ENCODE results near the gene ACSS2.

Gene ACSS2

DNA sequence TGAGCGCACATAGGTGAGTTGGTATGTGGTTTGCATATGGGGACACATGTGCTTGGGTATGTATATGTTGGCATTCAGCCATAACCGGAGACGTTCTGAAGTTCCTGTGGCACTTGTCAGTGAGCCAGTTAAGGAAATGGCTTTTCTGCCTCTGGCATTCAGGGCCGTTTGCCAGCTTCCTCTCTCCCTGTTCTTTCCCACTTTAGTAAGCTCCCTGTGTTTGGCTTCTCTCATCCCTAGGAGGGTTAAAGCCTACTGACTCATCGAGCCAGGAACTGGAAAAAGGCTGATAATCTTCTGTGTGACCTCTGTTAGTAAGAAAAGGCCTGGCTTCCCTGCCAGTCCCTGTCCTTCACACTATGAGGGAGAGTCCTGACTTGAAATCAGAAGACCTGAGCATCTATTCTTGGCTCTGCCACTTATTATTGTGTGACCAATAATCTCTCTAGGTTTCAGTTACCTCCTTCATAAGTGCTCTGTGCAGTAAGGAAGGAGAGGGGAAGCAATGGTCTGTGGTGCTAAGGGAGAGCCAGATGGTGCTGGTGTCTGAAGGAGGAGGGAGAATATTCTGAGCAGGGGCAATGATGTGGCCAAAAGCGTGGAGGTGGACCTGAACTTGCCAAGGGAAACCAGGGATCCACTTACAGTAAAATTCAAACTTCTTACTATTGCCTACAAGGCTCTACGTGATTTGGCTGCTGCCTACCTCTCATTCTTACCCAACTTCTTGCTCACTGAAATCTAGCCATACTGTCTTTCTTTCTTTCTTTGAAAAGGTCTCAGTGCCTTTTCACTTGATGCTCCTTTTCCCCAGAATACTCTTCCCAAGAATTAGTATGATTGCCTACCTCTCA is 31.4 kb downstream of the ACSS2 start:
- peak; percentile 67 to 68 for DNase-seq (ENCODE audit: low read depth in 2 of 2)

- no peak for DNase-seq (ENCODE audit: low read depth in 2 of 2)
Observed at GRCh38 chr20:34915131-34915530, 38.7 kb downstream of the ACSS2 start.

- no peak for DNase-seq (ENCODE audit: low read depth in 2 of 2)
Observed at GRCh38 chr20:34915749-34916455, 39.5 kb downstream of the ACSS2 start.

DNA sequence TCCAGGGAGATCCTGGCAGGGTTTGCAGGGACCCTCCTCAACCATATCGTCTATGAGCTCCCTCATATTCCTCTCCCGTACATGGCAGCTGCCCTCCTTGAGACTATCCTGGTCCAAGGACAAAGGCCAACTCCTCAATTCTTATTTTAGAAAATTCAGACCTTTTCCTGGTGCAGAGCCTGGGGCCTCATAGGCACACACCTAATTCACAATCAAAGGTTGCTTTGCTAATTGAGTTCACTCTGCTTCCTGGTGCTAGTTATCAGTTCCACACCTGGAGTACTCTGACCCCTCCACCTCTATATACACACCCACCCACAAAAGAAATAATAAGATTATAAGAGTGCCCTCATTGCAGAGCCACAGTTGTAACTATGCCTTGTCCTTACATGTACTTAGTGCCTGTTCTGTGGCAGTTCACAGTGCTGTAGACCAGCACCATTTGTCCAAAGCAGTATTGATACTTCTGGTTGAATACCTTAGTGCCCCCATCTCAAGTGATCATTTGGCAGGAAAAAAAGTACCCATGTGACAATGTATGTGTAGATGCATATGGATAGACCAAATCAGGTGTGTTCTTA is 40.5 kb downstream of the ACSS2 start:
- no peak for DNase-seq (ENCODE audit: low read depth in 2 of 2)

- no peak for DNase-seq (ENCODE audit: low read depth in 2 of 2)
Observed at GRCh38 chr20:34920055-34920454, 43.6 kb downstream of the ACSS2 start.

- DNase-seq (ENCODE audit: low read depth in 2 of 2), result no peak
Observed at GRCh38 chr20:34921436-34921835, 45.0 kb downstream of the ACSS2 start.

DNA sequence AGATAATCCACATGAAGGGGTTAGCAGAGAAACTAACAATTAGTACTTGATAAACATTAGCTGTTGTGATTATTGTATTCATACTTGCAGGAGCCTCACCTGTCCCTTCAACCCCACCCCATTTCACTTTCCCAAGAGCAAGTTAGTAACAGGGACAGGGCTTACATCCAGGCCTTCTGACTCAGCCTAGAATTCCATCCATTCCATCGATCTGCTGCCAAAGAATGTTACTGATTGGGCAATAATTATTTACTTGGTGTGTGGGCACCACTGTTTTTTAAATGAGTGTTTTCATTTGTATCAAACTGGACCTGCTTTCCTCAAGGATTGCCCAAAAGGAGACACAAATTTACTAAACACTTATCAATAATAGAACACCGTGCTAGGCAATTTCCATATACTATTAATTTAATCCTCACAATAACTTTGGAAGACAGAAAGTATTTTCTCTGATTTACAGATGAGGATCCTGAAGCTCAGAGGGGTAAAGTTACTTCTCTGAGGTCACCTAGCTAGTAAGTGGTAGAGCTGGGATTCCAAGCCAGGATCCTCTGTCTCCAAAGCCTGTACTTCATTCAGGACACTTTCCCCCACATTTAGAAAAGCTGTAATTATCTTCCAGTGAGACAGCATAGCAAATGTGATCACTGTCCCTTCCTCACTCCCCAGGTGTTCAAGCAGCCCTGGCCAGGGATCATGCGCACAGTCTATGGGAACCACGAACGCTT is 46.4 kb downstream of the ACSS2 start:
- peak; percentile 61 to 63 for DNase-seq (ENCODE audit: low read depth in 2 of 2)

GRCh38 chr20:34923414-34923813 is 47.0 kb downstream of the ACSS2 start:
- no peak for DNase-seq (ENCODE audit: low read depth in 2 of 2)

DNA sequence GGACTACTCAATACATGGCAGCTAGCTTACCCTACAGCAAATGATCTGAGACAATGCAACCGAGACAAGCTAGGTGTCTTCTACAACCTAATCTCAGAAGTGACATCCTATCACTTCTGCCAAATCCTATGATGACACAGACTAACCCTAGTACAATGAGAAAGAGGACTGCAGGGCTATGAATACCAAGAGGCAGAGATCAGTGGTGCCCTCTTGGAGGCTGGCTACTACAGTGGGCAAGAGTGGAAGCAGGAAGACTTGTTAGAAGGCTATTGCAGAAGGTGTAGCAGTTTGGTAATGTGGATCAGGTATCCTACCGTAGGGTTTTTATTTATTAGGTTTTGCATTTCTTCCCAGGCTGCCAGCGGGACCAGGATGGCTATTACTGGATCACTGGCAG is 48.9 kb downstream of the ACSS2 start:
- no peak for DNase-seq (ENCODE audit: low read depth in 2 of 2)

DNA sequence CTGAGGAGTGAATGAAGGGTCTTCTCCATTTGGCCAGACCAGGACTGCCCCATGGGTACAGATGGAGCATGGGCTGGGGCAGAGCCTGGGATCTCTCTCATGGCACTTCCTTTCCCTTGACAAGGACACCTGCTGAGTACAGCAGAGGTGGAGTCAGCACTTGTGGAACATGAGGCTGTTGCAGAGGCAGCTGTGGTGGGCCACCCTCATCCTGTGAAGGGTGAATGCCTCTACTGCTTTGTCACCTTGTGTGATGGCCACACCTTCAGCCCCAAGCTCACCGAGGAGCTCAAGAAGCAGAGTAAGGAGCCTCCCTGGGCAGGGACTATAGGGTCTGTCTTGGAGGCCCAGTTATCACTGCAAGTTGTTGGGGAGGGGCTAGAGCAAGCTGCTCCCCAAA is 49.6 kb downstream of the ACSS2 start:
- DNase-seq (ENCODE audit: low read depth in 2 of 2), result no peak

GRCh38 chr20:34926581-34926980 is 50.2 kb downstream of the ACSS2 start:
- no peak for DNase-seq (ENCODE audit: low read depth in 2 of 2)

DNA sequence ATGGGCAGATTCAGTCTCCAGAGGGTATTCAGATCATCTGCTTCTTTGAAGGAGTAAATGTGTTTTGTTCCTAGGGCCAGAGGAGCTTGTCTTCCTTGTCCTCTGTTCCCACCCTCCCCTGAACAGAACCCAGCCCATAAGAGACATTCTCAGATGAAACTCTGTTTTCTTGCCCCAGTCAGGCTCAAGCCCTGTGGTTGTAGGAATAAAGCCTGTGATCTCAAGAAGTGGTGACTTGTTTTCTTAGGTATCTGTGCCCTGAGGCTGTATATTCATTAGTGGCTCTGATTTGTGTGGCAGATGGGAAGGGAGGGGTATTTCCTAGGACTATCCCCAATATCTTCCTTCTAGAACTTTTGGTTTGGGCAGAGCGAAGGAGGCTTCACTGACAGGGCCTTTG is 51.3 kb downstream of the ACSS2 start:
- DNase-seq (ENCODE audit: low read depth in 2 of 2), result no peak

GRCh38 chr20:34928411-34928810 is 52.0 kb downstream of the ACSS2 start:
- no peak for DNase-seq (ENCODE audit: low read depth in 2 of 2)

GRCh38 chr20:34931771-34932170 is 55.4 kb downstream of the ACSS2 start:
- no peak for DNase-seq (ENCODE audit: low read depth in 2 of 2)

GRCh38 chr20:34938466-34939163 is 62.2 kb downstream of the ACSS2 start:
- DNase-seq (ENCODE audit: low read depth in 2 of 2), result no peak

DNA sequence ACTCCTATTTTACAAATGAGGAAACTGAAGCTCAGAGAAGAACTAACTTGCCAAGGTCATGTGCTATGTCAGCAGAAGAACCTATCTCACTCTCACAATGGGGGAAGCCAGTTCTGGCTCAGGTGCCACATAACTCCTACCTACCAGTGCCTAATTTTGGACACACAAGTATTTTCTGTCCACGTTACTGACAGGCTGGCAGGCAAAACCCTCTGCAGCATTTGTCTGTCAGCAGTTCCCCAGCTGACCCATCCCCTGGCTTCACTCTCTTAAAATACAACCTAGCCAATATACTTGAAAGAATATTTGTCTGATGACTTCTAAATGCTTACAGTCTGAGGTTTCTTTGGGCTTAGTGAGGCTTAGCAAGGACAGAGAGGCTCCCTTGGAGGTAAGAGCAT is 63.7 kb downstream of the ACSS2 start:
- DNase-seq (ENCODE audit: low read depth in 2 of 2), result no peak

- DNase-seq (ENCODE audit: low read depth in 2 of 2), result no peak
Observed at GRCh38 chr20:34941226-34941625, 64.8 kb downstream of the ACSS2 start.

DNA sequence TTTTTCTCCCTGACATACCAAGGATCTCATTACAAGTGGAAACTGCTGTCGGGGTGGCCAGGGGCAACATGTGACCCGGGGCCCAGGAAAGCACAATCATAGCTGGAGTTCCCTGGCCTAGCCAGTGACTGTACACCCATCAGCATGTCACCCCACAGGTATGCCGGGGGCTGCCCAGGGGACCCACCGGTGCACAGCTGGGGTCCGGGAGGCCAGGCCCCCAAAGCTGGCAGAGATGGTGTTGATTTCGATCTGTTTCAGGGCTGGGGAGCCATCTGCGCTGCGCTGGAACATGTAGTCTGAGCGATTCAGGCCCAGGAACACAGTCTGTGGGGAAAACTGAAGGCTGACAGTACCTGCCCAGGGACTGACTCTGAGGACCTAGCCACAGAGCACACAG is 65.9 kb downstream of the ACSS2 start:
- DNase-seq (ENCODE audit: low read depth in 2 of 2), result no peak

DNA sequence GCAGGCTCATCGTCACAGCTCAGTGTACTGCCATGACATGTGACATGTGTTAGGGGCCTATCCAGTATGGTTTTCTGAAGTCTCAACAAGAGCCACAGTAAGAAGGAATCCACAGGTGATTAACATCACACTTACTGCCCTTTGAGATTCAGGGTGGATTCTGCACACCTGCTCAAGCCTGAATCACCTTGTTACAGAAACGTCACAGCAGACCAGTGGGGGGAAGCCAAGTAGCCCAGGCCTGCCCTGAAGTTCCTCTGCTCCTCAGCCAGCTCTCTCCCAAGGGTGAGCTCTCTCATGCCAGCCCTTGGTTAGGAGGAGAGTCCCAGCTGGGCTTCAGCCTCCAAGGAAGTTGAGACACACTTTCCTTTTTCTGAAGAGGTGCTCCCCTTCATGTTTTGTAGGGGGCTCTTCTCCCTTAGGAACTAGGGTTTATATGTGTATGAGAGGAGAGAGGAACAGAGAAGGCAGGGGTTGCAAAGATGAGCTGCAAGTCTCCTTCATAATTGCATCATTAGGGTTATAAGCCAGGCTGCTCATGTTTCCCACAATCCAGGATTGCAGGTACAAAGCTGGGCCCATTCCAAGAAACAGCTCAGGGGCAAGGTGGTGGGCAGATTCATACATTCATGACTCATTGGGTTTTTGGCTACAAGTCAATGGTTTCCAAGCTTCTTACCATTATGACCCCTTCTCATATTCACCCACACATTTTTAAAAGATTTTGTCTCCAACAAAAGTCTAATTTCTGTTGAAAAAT is 67.6 kb downstream of the ACSS2 start:
- no peak for DNase-seq (ENCODE audit: low read depth in 2 of 2)

- DNase-seq (ENCODE audit: low read depth in 2 of 2), result no peak
Observed at GRCh38 chr20:34945315-34946077, 69.1 kb downstream of the ACSS2 start.
